ENCODE measurements around the gene MEF2C. TPM values are rescaled to one million over a fixed set of nuclear protein-coding genes. Genes with fewer than 3 reads are reported as not detected.

MEF2C gene
- total RNA-seq, 1 experiment from 2014 or later: 9.9 TPM

- DNase-seq (ENCODE audit: low read depth, low spot score) (no peak), ATAC-seq (peak; percentile 52; the same call in 1 of the 2 replicates)
- TF ChIP-seq REST (IDR thresholded peaks at IDR 0.05; ENCODE audit: insufficient read depth in 1 of 2, low read depth in 2 of 2, low read length in 1 of 2) (no peak), TCF7L2 (IDR thresholded peaks at IDR 0.05; ENCODE audit: low read depth, low read length) (no peak), CTCF (IDR thresholded peaks at IDR 0.05) (no peak), SIN3A (IDR thresholded peaks at IDR 0.05; ENCODE audit: borderline replicate concordance, insufficient read depth, low read depth, low read length) (no peak), POLR2AphosphoS5 (IDR thresholded peaks at IDR 0.05; ENCODE audit: low read depth, low read length) (no peak)
- Histone ChIP-seq H3K4me1 (ENCODE audit: control insufficient read depth, insufficient read depth, low read length) (peaks cover 30% of the 10 kb centered on the region), H3K4me3 (ENCODE audit: low read depth in 2 of 2, low read length in 2 of 2) (no peak overlapping the region), H3K27ac (ENCODE audit: low read length) (peak overlapping the region; percentile 45; the same call in 1 of the 2 replicates), H3K27me3 (ENCODE audit: control insufficient read depth, insufficient read depth, low read length) (no peaks in the 10 kb centered on the region), H3K36me3 (ENCODE audit: control insufficient read depth, insufficient read depth, low read length) (no peaks in the 10 kb centered on the region), H3K9me3 (ENCODE audit: control insufficient read depth, insufficient read depth, low read depth, low read length) (no peaks in the 10 kb centered on the region)
- BruUV-seq (replicated peaks): no TSS peak
- in situ Hi-C loops (cut with HindIII; ENCODE audit: low pct_unique_long_range_greater_than_20kb, low sequenced_read_pairs): no loop called here
- intact Hi-C loops (cut with micrococcal nuclease; ENCODE audit: unreplicated experiment): no loop called here
- ChIA-PET POLR2A (no interaction called here), CTCF (no interaction called here)
Measured at GRCh38 chr5:88872971-88873370, 10.0 kb downstream of the MEF2C start.

- H3K9me3 ChIP-seq (ENCODE audit: control insufficient read depth, insufficient read depth, low read depth, low read length): no peaks in the 10 kb centered on the region
- H3K4me3 ChIP-seq (ENCODE audit: low read depth in 2 of 2, low read length in 2 of 2): no peak overlapping the region
- CTCF ChIA-PET: no interaction called here
- no peak for DNase-seq (ENCODE audit: low read depth, low spot score)
- BruUV-seq (replicated peaks): no TSS peak
- no peaks in the 10 kb centered on the region for H3K36me3 ChIP-seq (ENCODE audit: control insufficient read depth, insufficient read depth, low read length)
- POLR2A ChIA-PET: no interaction called here
- TF ChIP-seq POLR2AphosphoS5 (IDR thresholded peaks at IDR 0.05; ENCODE audit: low read depth, low read length) (no peak), CTCF (IDR thresholded peaks at IDR 0.05) (no peak), SIN3A (IDR thresholded peaks at IDR 0.05; ENCODE audit: borderline replicate concordance, insufficient read depth, low read depth, low read length) (no peak), TCF7L2 (IDR thresholded peaks at IDR 0.05; ENCODE audit: low read depth, low read length) (no peak), REST (IDR thresholded peaks at IDR 0.05; ENCODE audit: insufficient read depth in 1 of 2, low read depth in 2 of 2, low read length in 1 of 2) (no peak)
- no peak for ATAC-seq
- intact Hi-C loops (cut with micrococcal nuclease; ENCODE audit: unreplicated experiment) (no loop called here), in situ Hi-C loops (cut with HindIII; ENCODE audit: low pct_unique_long_range_greater_than_20kb, low sequenced_read_pairs) (no loop called here)
- H3K27ac ChIP-seq (ENCODE audit: low read length): no peak overlapping the region
- H3K27me3 ChIP-seq (ENCODE audit: control insufficient read depth, insufficient read depth, low read length): no peaks in the 10 kb centered on the region
- H3K4me1 ChIP-seq (ENCODE audit: control insufficient read depth, insufficient read depth, low read length): peaks cover 5% of the 10 kb centered on the region; the same call in 1 of the 2 replicates
Measured at GRCh38 chr5:88870285-88870684, 12.7 kb downstream of the MEF2C start.
